ENCODE data around the gene DMWD.

Gene DMWD

DNA sequence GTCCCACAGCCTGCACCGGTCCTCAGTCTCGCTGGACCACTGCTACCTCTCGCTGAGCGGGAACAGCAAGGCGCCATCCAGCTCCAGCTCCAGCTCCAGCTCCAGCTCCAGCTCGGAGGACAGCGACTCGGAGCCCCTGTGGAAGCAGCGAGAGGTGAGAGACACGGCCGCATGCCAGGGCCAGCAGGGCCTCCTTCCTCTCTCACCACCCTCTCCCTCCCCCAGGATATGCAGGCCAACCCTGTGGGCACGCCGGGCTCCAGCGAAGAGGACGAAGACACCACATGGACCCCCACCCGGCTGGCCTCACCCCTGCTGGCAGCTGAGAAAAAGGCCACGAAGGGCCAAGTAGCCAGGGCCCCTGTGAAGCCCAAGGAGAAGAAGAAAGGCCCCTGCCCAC, 30.9 kb downstream of the DMWD start:
- no peak for TF ChIP-seq OSR1 (CRISPR knock-in tag; IDR thresholded peaks at IDR 0.05)
- no peak for TF ChIP-seq SNAI2 (CRISPR knock-in tag; IDR thresholded peaks at IDR 0.05)
- TF ChIP-seq TOX (CRISPR knock-in tag; IDR thresholded peaks at IDR 0.05; ENCODE audit: borderline replicate concordance), result no peak
- TF ChIP-seq, protein P1, sequence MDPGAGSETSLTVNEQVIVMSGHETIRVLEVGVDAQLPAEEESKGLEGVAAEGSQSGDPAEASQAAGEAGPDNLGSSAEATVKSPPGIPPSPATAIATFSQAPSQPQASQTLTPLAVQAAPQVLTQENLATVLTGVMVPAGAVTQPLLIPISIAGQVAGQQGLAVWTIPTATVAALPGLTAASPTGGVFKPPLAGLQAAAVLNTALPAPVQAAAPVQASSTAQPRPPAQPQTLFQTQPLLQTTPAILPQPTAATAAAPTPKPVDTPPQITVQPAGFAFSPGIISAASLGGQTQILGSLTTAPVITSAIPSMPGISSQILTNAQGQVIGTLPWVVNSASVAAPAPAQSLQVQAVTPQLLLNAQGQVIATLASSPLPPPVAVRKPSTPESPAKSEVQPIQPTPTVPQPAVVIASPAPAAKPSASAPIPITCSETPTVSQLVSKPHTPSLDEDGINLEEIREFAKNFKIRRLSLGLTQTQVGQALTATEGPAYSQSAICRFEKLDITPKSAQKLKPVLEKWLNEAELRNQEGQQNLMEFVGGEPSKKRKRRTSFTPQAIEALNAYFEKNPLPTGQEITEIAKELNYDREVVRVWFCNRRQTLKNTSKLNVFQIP (CRISPR knock-in tag; IDR thresholded peaks at IDR 0.05; ENCODE audit: borderline replicate concordance, low read depth), result no peak
- no peak for TF ChIP-seq ZNF565 (CRISPR knock-in tag; conservative IDR thresholded peaks at IDR 0.05; ENCODE audit: low read depth)
- no peak for TF ChIP-seq ZNF70 (CRISPR knock-in tag; IDR thresholded peaks at IDR 0.05)
- TF ChIP-seq, protein P2, sequence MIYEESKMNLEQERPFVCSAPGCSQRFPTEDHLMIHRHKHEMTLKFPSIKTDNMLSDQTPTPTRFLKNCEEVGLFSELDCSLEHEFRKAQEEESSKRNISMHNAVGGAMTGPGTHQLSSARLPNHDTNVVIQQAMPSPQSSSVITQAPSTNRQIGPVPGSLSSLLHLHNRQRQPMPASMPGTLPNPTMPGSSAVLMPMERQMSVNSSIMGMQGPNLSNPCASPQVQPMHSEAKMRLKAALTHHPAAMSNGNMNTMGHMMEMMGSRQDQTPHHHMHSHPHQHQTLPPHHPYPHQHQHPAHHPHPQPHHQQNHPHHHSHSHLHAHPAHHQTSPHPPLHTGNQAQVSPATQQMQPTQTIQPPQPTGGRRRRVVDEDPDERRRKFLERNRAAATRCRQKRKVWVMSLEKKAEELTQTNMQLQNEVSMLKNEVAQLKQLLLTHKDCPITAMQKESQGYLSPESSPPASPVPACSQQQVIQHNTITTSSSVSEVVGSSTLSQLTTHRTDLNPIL (CRISPR knock-in tag; IDR thresholded peaks at IDR 0.05; ENCODE audit: low read depth), result no peak
- TF ChIP-seq, protein P3, sequence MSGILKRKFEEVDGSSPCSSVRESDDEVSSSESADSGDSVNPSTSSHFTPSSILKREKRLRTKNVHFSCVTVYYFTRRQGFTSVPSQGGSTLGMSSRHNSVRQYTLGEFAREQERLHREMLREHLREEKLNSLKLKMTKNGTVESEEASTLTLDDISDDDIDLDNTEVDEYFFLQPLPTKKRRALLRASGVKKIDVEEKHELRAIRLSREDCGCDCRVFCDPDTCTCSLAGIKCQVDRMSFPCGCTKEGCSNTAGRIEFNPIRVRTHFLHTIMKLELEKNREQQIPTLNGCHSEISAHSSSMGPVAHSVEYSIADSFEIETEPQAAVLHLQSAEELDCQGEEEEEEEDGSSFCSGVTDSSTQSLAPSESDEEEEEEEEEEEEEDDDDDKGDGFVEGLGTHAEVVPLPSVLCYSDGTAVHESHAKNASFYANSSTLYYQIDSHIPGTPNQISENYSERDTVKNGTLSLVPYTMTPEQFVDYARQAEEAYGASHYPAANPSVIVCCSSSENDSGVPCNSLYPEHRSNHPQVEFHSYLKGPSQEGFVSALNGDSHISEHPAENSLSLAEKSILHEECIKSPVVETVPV (CRISPR knock-in tag; IDR thresholded peaks at IDR 0.05), result no peak
- TF ChIP-seq ESRRG (CRISPR knock-in tag; IDR thresholded peaks at IDR 0.05), result no peak
- no peak for TF ChIP-seq ZC3H10 (CRISPR knock-in tag; IDR thresholded peaks at IDR 0.05)
- no peak for TF ChIP-seq GLIS3 (CRISPR knock-in tag; IDR thresholded peaks at IDR 0.05)
- no peak for TF ChIP-seq ARNTL (CRISPR knock-in tag; IDR thresholded peaks at IDR 0.05; ENCODE audit: borderline replicate concordance, low read depth)
- TF ChIP-seq ZFP30 (CRISPR knock-in tag; IDR thresholded peaks at IDR 0.05), result no peak
- no peak for TF ChIP-seq ZNF8 (CRISPR knock-in tag; IDR thresholded peaks at IDR 0.05)
- TF ChIP-seq ISL1 (CRISPR knock-in tag; IDR thresholded peaks at IDR 0.05), result no peak
- no peak for TF ChIP-seq TCF4 (CRISPR knock-in tag; IDR thresholded peaks at IDR 0.05; ENCODE audit: borderline replicate concordance)
- TF ChIP-seq ZFP3 (CRISPR knock-in tag; IDR thresholded peaks at IDR 0.05), result no peak
- no peak for TF ChIP-seq BACH2 (CRISPR knock-in tag; IDR thresholded peaks at IDR 0.05; ENCODE audit: borderline replicate concordance)
- no peak for TF ChIP-seq PPARA (CRISPR knock-in tag; IDR thresholded peaks at IDR 0.05; ENCODE audit: borderline replicate concordance)
- ATAC-seq, result no peak

DNA sequence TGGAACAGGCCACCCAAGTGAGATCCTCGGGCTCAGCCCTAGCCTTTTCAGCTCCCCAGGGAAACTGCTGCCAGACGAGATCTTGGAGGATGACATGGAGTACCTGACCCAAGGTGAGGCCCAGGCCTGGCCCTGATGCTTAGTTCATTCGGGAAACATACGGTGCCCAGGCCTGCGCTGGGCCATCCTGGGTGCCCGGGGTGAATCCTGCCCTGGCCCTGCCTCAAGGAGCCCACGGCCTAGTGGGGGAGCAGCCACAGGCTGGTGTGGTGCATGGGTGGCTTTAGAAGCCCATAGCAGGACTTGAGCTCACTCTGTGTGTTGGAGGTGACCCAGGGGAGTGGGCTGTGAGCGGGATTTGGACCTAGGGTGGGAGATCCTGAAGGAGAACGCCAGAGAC, 33.7 kb downstream of the DMWD start:
- ATAC-seq, result no peak
- TF ChIP-seq CSDC2 (CRISPR knock-in tag; IDR thresholded peaks at IDR 0.05), result no peak
- no peak for TF ChIP-seq ZNF70 (CRISPR knock-in tag; IDR thresholded peaks at IDR 0.05)
- TF ChIP-seq, protein P4, sequence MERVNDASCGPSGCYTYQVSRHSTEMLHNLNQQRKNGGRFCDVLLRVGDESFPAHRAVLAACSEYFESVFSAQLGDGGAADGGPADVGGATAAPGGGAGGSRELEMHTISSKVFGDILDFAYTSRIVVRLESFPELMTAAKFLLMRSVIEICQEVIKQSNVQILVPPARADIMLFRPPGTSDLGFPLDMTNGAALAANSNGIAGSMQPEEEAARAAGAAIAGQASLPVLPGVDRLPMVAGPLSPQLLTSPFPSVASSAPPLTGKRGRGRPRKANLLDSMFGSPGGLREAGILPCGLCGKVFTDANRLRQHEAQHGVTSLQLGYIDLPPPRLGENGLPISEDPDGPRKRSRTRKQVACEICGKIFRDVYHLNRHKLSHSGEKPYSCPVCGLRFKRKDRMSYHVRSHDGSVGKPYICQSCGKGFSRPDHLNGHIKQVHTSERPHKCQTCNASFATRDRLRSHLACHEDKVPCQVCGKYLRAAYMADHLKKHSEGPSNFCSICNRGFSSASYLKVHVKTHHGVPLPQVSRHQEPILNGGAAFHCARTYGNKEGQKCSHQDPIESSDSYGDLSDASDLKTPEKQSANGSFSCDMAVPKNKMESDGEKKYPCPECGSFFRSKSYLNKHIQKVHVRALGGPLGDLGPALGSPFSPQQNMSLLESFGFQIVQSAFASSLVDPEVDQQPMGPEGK (CRISPR knock-in tag; IDR thresholded peaks at IDR 0.05; ENCODE audit: borderline replicate concordance), result no peak
- no peak for TF ChIP-seq ARNTL (CRISPR knock-in tag; IDR thresholded peaks at IDR 0.05; ENCODE audit: borderline replicate concordance, low read depth)
- no peak for TF ChIP-seq ESRRG (CRISPR knock-in tag; IDR thresholded peaks at IDR 0.05)
- TF ChIP-seq ZFP3 (CRISPR knock-in tag; IDR thresholded peaks at IDR 0.05), result no peak
- TF ChIP-seq RARB (CRISPR knock-in tag; IDR thresholded peaks at IDR 0.05), result no peak
- TF ChIP-seq OSR1 (CRISPR knock-in tag; IDR thresholded peaks at IDR 0.05), result no peak
- TF ChIP-seq, protein P5, sequence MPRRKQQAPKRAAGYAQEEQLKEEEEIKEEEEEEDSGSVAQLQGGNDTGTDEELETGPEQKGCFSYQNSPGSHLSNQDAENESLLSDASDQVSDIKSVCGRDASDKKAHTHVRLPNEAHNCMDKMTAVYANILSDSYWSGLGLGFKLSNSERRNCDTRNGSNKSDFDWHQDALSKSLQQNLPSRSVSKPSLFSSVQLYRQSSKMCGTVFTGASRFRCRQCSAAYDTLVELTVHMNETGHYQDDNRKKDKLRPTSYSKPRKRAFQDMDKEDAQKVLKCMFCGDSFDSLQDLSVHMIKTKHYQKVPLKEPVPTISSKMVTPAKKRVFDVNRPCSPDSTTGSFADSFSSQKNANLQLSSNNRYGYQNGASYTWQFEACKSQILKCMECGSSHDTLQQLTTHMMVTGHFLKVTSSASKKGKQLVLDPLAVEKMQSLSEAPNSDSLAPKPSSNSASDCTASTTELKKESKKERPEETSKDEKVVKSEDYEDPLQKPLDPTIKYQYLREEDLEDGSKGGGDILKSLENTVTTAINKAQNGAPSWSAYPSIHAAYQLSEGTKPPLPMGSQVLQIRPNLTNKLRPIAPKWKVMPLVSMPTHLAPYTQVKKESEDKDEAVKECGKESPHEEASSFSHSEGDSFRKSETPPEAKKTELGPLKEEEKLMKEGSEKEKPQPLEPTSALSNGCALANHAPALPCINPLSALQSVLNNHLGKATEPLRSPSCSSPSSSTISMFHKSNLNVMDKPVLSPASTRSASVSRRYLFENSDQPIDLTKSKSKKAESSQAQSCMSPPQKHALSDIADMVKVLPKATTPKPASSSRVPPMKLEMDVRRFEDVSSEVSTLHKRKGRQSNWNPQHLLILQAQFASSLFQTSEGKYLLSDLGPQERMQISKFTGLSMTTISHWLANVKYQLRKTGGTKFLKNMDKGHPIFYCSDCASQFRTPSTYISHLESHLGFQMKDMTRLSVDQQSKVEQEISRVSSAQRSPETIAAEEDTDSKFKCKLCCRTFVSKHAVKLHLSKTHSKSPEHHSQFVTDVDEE (CRISPR knock-in tag; IDR thresholded peaks at IDR 0.05), result no peak

DNA sequence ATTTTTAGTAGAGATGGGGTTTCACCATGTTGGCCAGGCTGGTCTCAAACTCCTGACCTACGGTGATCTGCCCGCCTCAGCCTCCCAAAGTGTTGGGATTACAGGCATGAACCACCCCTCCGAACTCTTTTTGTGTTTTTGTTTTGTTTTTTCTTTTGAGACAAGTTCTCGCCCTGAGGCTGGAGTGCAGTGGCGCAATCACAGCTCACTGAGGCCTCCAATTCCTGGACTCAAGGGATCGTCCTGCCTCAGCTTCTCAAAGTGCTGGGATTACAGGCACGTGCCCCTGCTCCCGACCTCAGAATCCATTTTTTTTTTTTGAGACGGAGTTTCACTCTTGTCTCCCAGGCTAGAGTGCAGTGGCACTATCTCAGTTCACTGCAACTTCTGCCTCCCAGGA, 35.0 kb downstream of the DMWD start:
- no peak for ATAC-seq
- TF ChIP-seq, protein P1 (CRISPR knock-in tag; IDR thresholded peaks at IDR 0.05; ENCODE audit: borderline replicate concordance, low read depth), result no peak
- no peak for TF ChIP-seq ZC3H10 (CRISPR knock-in tag; IDR thresholded peaks at IDR 0.05)
- TF ChIP-seq ZFP3 (CRISPR knock-in tag; IDR thresholded peaks at IDR 0.05), result no peak
- TF ChIP-seq ESRRG (CRISPR knock-in tag; IDR thresholded peaks at IDR 0.05), result no peak
- no peak for TF ChIP-seq ZFP30 (CRISPR knock-in tag; IDR thresholded peaks at IDR 0.05)
- TF ChIP-seq SNAI2 (CRISPR knock-in tag; IDR thresholded peaks at IDR 0.05), result no peak
- no peak for TF ChIP-seq GLIS3 (CRISPR knock-in tag; IDR thresholded peaks at IDR 0.05)
- no peak for TF ChIP-seq RARB (CRISPR knock-in tag; IDR thresholded peaks at IDR 0.05)
- TF ChIP-seq ZNF565 (CRISPR knock-in tag; conservative IDR thresholded peaks at IDR 0.05; ENCODE audit: low read depth), result no peak
- no peak for TF ChIP-seq TOX (CRISPR knock-in tag; IDR thresholded peaks at IDR 0.05; ENCODE audit: borderline replicate concordance)
- no peak for TF ChIP-seq ZNF8 (CRISPR knock-in tag; IDR thresholded peaks at IDR 0.05)
- TF ChIP-seq, protein P2 (CRISPR knock-in tag; IDR thresholded peaks at IDR 0.05; ENCODE audit: low read depth), result no peak
- TF ChIP-seq, protein P4 (CRISPR knock-in tag; IDR thresholded peaks at IDR 0.05; ENCODE audit: borderline replicate concordance), result no peak

Data from SK-N-SH treated with all-trans-retinoic acid at 6 μM for 48 hours (cell line).